Stomach (tissue), 4 donors: ENCODE measurements around the gene DCTN5.

ENCODE experiments used
- CTCF ChIP-seq, 7 experiments: fragments of 450-650 bp in 4 of 7; fragments of 200-600 bp in 3 of 7; sonication (generic) in 3 of 7; IDR thresholded peaks; one replicate each; pipeline ENCODE4 v1.5.1; 2016 to 2019; ENCODE audit warnings: antibody characterized with exemption in 7 of 7, control low read depth in 2 of 7, mild to moderate bottlenecking in 1 of 7
- POLR2A ChIP-seq, 4 donors: fragments of 450-650 bp; IDR thresholded peaks; one replicate each; pipeline ENCODE4 v1.6.1; 2016; ENCODE audit warnings: antibody characterized with exemption in 4 of 4, control low read depth in 2 of 4, mild to moderate bottlenecking in 1 of 4, moderate library complexity in 1 of 4

- TF ChIP-seq POLR2A (IDR thresholded peaks at IDR 0.05) (no peak), CTCF (IDR thresholded peaks at IDR 0.05) (no peak)
Measured at GRCh38 chr16:23668873-23669272, 27.6 kb downstream of the DCTN5 start.
